Thyroid gland (tissue), 4 donors: ENCODE measurements around the gene YPEL1. TPM values are rescaled to one million over a fixed set of nuclear protein-coding genes. Genes with fewer than 3 reads are reported as not detected.

Experiments used
- DNase-seq, 2 donors: peaks; one replicate each; pipeline ENCODE4 v3.0.0-alpha.2; 2019
- H3K27ac ChIP-seq, 3 donors: fragments of 200-600 bp; sonication (generic); 1 replicate in 2 of 3; 2 replicates in 1 of 3; pipeline ENCODE4 v1.5.1; 2016 to 2019; ENCODE audit warnings: mild to moderate bottlenecking in 1 of 3, moderate library complexity in 1 of 3
- H3K27me3 ChIP-seq: fragments of 200-600 bp; sonication (generic); one replicate; pipeline ENCODE4 v1.5.1; 2019
- H3K36me3 ChIP-seq, 2 donors: fragments of 200-600 bp; sonication (generic); one replicate each; pipeline ENCODE4 v1.5.1; 2016 to 2019
- H3K4me1 ChIP-seq, 2 donors: fragments of 200-600 bp; sonication (generic); one replicate each; pipeline ENCODE4 v1.5.1; 2017 to 2019
- H3K4me3 ChIP-seq, 3 donors: fragments of 200-600 bp; sonication (generic); replicated peaks in 1 of 3; 1 replicate in 2 of 3; 2 replicates in 1 of 3; pipeline ENCODE4 v1.5.1; 2016; ENCODE audit warnings: mild to moderate bottlenecking in 1 of 3
- H3K9me3 ChIP-seq: fragments of 200-600 bp; sonication (generic); one replicate; pipeline ENCODE4 v1.5.1; 2017
- POLR2A ChIP-seq, 2 donors: fragments of 450-650 bp; IDR thresholded peaks; one replicate each; pipeline ENCODE4 v1.6.1; 2017; ENCODE audit warnings: antibody characterized with exemption in 2 of 2, mild to moderate bottlenecking in 2 of 2, moderate library complexity in 1 of 2
- WGBS, 2 donors: methylation state at CpG; one replicate each; pipeline ENCODE4 v1.1.5; 2017; 5-methylcytosine and 5-hydroxymethylcytosine counted together
- intact Hi-C: fragments of 100-400 bp; cut with DNase I; formaldehyde crosslinking; loops from one replicate; pipeline ENCODE4 v1.15.1; 2023
- total RNA-seq, 4 donors: library from RNA; depleted of rRNA; stranded (reverse); fragments of >200 nt; gene quantifications; one replicate each; pipeline ENCODE4 v1.2.3, GENCODE V29; 2016
- TF ChIP-seq, protein P1 (sequence below), 6 experiments: fragments of 200-600 bp in 3 of 6; fragments of 450-650 bp in 3 of 6; sonication (generic) in 3 of 6; IDR thresholded peaks; one replicate each; pipeline ENCODE4 v1.5.1; 2016 to 2019; ENCODE audit warnings: antibody characterized with exemption in 6 of 6, mild to moderate bottlenecking in 2 of 6, inconsistent platforms in 1 of 6, moderate library complexity in 1 of 6

YPEL1 gene
- total RNA-seq, 4 donors from 2014 or later, result 4.1 to 6.7 (median 5.4) TPM

DNA sequence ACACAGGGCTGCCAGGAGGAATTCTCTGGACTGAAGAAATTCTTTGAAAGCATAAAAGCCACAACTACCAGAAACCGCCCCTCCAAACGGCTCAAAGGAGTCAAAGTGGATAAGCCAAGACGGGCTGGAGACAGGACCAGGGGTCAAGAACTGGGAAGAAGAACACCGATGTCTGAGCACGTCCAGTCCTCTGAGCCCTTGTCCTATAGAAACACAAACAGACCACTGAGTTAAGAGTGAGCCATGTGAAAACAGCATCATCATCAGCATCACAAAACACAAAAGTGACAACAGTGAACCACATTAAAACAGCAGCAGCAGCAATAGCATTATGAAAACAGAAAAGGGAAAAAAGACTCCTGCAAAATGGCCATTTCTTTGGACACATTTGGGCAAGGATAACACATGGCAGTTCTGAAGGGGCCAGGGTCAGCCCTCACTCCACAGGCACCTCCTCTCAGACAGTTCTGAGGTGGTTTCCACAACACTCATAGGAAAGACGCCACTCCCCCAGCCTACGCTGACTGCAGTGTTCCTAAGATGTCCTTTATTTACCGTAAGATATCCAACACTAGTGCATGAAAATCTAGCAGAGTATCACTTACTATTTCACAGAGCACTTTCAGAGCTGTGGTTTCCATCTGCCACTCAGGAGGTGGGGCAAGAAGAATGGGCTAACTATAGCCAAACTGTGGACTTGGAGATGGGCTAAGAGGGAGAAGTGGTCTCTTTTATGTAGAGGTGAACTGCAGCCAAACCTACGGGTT, 28.6 kb upstream of the YPEL1 start:
- DNase-seq, result no peak
- H3K36me3 ChIP-seq, result peaks cover 72 to 80% of the 10 kb centered on the region in 2 donors
- H3K27me3 ChIP-seq, result no peaks in the 10 kb centered on the region
- intact Hi-C loops, result no loop called here
- no peaks in the 10 kb centered on the region for H3K9me3 ChIP-seq
- H3K4me3 ChIP-seq, result no peak overlapping the region
- WGBS, 2 donors, result 87 to 94% methylated on average over 9 of the region's 9 CpGs
- H3K4me1 ChIP-seq, result no peaks in the 10 kb centered on the region
- TF ChIP-seq, protein P1, sequence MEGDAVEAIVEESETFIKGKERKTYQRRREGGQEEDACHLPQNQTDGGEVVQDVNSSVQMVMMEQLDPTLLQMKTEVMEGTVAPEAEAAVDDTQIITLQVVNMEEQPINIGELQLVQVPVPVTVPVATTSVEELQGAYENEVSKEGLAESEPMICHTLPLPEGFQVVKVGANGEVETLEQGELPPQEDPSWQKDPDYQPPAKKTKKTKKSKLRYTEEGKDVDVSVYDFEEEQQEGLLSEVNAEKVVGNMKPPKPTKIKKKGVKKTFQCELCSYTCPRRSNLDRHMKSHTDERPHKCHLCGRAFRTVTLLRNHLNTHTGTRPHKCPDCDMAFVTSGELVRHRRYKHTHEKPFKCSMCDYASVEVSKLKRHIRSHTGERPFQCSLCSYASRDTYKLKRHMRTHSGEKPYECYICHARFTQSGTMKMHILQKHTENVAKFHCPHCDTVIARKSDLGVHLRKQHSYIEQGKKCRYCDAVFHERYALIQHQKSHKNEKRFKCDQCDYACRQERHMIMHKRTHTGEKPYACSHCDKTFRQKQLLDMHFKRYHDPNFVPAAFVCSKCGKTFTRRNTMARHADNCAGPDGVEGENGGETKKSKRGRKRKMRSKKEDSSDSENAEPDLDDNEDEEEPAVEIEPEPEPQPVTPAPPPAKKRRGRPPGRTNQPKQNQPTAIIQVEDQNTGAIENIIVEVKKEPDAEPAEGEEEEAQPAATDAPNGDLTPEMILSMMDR (IDR thresholded peaks at IDR 0.05), result no peak
- TF ChIP-seq POLR2A (IDR thresholded peaks at IDR 0.05), result no peak
- no peak overlapping the region for H3K27ac ChIP-seq

DNA sequence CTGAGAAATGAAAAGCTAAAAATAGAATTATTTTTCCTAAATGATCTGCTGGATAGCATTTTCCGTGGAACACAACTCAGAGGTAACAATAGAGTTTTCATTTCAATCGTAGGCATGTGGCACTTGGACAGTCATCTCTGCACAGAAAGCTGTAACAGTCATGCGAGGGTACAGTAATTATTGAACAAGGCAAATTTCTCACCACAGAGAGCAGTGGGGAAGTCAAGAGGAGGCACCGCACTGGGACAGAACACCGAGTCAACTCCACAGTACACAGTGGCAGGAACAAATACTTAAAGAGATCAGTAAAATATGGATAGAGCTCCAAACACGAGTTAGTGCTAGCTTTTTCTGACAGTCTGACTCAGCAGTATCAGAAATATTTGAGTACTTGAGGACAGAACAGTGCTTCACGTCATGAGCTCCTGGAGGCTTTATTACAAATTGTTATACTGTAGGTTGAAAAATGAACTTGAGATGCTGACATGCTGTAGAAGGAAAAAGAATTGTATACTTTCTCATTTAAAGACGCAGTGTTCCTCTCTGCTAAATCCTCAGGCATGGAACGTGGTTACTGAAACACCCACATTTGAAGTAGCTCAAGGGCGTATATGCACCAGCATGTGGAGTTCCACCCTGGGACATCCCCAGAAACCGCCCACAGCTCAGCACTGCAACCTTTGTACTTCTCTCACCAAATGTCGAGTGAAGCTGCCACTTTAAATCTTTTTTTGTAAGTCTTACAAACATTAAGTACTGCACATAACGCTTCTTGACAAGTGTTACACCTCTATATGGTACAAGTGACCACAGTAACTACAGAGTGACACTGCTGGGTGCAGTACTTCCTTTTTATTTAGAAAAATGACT, 27.4 kb upstream of the YPEL1 start:
- no peak for DNase-seq
- intact Hi-C loops, result no loop called here
- no peaks in the 10 kb centered on the region for H3K9me3 ChIP-seq
- TF ChIP-seq POLR2A (IDR thresholded peaks at IDR 0.05), result no peak
- 85 to 87% methylated on average over 13 of the region's 13 CpGs for WGBS, 2 donors
- H3K36me3 ChIP-seq, result peaks cover 59 to 69% of the 10 kb centered on the region in 2 donors
- H3K4me3 ChIP-seq, result no peak overlapping the region
- H3K27ac ChIP-seq, result no peak overlapping the region
- no peaks in the 10 kb centered on the region for H3K4me1 ChIP-seq
- H3K27me3 ChIP-seq, result no peaks in the 10 kb centered on the region

DNA sequence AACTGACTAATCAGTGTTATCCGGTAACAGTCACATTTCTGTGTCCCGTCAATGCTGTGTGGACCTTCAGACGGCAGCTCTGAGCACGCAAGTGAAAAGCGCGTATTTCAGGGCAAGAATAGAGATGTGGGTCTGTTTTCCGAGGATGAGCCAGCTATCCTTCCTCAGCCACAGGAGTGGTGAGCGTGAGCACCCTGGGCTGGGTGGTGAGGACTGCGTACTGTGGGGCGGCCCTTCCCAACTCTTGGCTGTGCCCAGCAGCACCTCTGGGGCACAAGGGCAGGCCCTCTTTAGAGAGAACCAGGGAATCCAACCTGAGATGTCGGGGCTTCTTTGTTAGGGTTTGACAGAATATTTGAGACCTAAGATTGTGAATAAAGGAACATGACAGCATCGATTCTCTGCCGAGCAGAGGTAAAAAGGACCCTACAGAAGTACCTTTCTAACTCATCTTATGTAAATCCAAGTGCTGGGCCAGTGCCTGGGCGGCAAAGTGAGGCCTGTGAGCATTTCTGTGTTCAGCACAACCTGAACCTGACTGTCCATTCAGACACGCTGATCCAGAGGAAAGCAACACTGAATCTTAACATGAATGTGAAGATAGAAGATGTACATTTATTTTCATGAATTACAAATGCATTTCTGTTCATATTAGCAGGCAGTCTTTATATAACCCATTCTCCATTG, 26.5 kb upstream of the YPEL1 start:
- TF ChIP-seq, protein P1 (IDR thresholded peaks at IDR 0.05), result no peak
- TF ChIP-seq POLR2A (IDR thresholded peaks at IDR 0.05), result no peak
- no peaks in the 10 kb centered on the region for H3K27me3 ChIP-seq
- intact Hi-C loops, result no loop called here
- H3K9me3 ChIP-seq, result no peaks in the 10 kb centered on the region
- H3K4me3 ChIP-seq, result no peak overlapping the region
- no peak for DNase-seq
- no peaks in the 10 kb centered on the region for H3K4me1 ChIP-seq
- peaks cover 51 to 63% of the 10 kb centered on the region in 2 donors for H3K36me3 ChIP-seq
- WGBS, 2 donors, result 91 to 94% methylated on average over 15 of the region's 15 CpGs
- H3K27ac ChIP-seq, result no peak overlapping the region

DNA sequence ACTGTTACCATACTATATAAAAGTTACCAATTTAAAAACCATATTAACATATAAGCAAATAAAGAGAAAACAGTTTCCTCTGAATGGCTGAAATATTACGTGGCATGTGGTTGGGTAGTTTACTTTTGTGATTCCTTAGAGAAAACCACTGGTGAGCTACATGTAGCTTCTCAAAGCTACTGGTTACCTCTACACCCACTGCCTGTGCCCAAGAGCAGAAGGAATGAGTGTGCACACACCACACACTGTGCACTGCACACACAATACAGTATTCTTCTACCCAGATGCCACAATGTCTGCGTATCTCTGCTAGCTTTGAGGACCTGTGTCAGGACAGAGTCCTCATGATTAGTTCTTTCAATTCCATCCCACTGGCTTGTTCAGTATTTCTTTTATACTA, 25.5 kb upstream of the YPEL1 start:
- Histone ChIP-seq H3K9me3 (no peaks in the 10 kb centered on the region), H3K4me3 (no peak overlapping the region), H3K27ac (no peak overlapping the region), H3K4me1 (no peaks in the 10 kb centered on the region), H3K36me3 (peaks cover 41 to 52% of the 10 kb centered on the region in 2 donors), H3K27me3 (no peaks in the 10 kb centered on the region)
- 96 to 100% methylated on average over 2 of the region's 2 CpGs for WGBS, 2 donors
- DNase-seq, result no peak
- intact Hi-C loops, result no loop called here
- no peak for TF ChIP-seq POLR2A (IDR thresholded peaks at IDR 0.05)
- TF ChIP-seq, protein P1 (IDR thresholded peaks at IDR 0.05), result no peak

DNA sequence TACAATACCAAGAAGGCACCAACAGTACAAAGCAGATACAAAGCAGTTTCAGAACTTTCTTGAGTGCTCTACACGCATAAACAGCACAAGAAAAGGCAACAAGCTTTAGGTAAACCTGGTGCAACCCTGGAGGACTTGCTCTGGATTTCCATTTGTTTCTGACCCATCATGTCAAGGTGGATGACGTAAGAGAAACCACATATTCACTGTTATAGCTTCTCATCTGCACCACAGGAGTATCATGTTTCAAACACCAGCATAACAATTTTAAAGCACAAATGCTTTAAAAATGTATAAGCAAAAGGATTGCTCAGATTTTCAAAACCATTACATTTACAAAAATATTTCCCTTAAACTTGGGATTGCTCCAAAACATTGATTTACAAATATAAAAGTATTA, 25.0 kb upstream of the YPEL1 start:
- Histone ChIP-seq H3K36me3 (peaks cover 37 to 48% of the 10 kb centered on the region in 2 donors), H3K27me3 (no peaks in the 10 kb centered on the region), H3K4me1 (no peaks in the 10 kb centered on the region), H3K9me3 (no peaks in the 10 kb centered on the region), H3K27ac (no peak overlapping the region), H3K4me3 (no peak overlapping the region)
- no peak for TF ChIP-seq POLR2A (IDR thresholded peaks at IDR 0.05)
- TF ChIP-seq, protein P1 (IDR thresholded peaks at IDR 0.05), result no peak
- no peak for DNase-seq
- WGBS, 2 donors, result 92 to 95% methylated on average over 2 of the region's 2 CpGs
- intact Hi-C loops, result no loop called here
